Activated CD4-positive, alpha-beta T cell treated with anti-CD3 and anti-CD28 coated beads, Interleukin-2, Interleukin-4, amounts not matched to agents 100 ng/mL and 50 ng/mL, durations not matched to agents 16 hours and 8 hours (primary cell): Measurements from ENCODE around the gene UBQLN4.
A peak's percentile ranks its signal among the peaks of the same experiment; 100 is the strongest.
"Not testable (repeated sequence)": the region's sequence is repeated elsewhere in the genome, so short reads cannot be mapped to it uniquely, and the experiment has no call there.

Source experiments
- DNase-seq: peaks from one replicate; pipeline ENCODE4 v3.0.0-alpha.2; 2020; ENCODE audit warnings: low spot score

UBQLN4 gene

GRCh38 chr1:156060937-156061636, 7.5 kb upstream of the UBQLN4 start, which contains the start of gene RAB25:
Gene RAB25 (plus strand): TSS chr1:156061160. CDS start chr1:156061401, 241 bp downstream.
- no peak for DNase-seq

- DNase-seq, result no peak
Observed at GRCh38 chr1:156056326-156056849, 2.8 kb upstream of the UBQLN4 start.

- DNase-seq, result peak; percentile 11
Observed at GRCh38 chr1:156055281-156056048, 1.9 kb upstream of the UBQLN4 start.

GRCh38 chr1:156054500-156055280, 1.1 kb upstream of the UBQLN4 start, which contains the start of gene LAMTOR2:
Gene LAMTOR2 (plus strand): TSS chr1:156054782. CDS start chr1:156054890, 108 bp downstream.
- DNase-seq, result peak; percentile 98

GRCh38 chr1:156052862-156053767, 483 bp downstream of the UBQLN4 start:
- peak; percentile 61 for DNase-seq

- no peak for DNase-seq
Observed at GRCh38 chr1:156051011-156051725, 2.4 kb downstream of the UBQLN4 start.

- DNase-seq, result no peak
Observed at GRCh38 chr1:156050376-156050775, 3.2 kb downstream of the UBQLN4 start.

- DNase-seq, result no peak
Observed at GRCh38 chr1:156048663-156049258, 4.8 kb downstream of the UBQLN4 start.

GRCh38 chr1:156045076-156045475, 8.5 kb downstream of the UBQLN4 start:
- peak; percentile 52 for DNase-seq

- no peak for DNase-seq
Observed at GRCh38 chr1:156042828-156043227, 10.8 kb downstream of the UBQLN4 start.

GRCh38 chr1:156034991-156035390, 18.6 kb downstream of the UBQLN4 start:
- DNase-seq, result not testable (repeated sequence)

- DNase-seq, result no peak
Observed at GRCh38 chr1:156033011-156033410, 20.6 kb downstream of the UBQLN4 start.

GRCh38 chr1:156026588-156026987, 27.0 kb downstream of the UBQLN4 start:
- DNase-seq, result peak; percentile 20

GRCh38 chr1:156025876-156026275, 27.7 kb downstream of the UBQLN4 start:
- DNase-seq, result peak; percentile 22

- no peak for DNase-seq
Observed at GRCh38 chr1:156024801-156025200, 28.8 kb downstream of the UBQLN4 start.

GRCh38 chr1:156021954-156022353, 31.6 kb downstream of the UBQLN4 start:
- DNase-seq, result no peak

GRCh38 chr1:156021093-156021428, 32.5 kb downstream of the UBQLN4 start:
- no peak for DNase-seq

GRCh38 chr1:156020293-156021092, 33.1 kb downstream of the UBQLN4 start, which contains the start of gene SSR2:
Gene SSR2 (minus strand): TSS chr1:156020951. CDS start chr1:156020167, 784 bp downstream.
- DNase-seq, result peak; percentile 94

- no peak for DNase-seq
Observed at GRCh38 chr1:156019946-156020292, 33.7 kb downstream of the UBQLN4 start.
